Astrocyte of the hippocampus (primary cell): ENCODE measurements around the gene AGXT.

Experiments
- DNase-seq: peaks from one replicate; pipeline ENCODE4 v3.0.0; 2011; ENCODE audit warnings: low read depth, low spot score

The AGXT gene

DNA sequence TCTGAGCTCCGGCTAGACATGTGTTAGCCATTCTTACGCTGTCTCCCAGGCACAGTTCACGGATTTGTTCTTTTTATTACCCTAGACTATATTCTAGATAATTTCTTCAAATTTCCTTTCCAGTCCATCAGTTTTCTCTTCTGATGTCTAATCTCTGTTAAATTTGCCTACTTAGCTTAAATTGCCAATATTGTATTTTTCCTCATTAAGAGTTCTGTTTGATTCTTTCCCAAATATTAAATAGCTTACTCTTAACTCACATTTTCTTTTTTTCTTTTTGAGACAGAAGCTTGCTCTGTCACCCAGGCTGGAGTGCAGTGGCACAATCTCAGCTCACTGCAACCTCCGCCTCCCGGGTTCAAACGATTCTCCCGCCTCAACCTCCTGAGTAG, 58.8 kb downstream of the AGXT start:
- no peak for DNase-seq

DNA sequence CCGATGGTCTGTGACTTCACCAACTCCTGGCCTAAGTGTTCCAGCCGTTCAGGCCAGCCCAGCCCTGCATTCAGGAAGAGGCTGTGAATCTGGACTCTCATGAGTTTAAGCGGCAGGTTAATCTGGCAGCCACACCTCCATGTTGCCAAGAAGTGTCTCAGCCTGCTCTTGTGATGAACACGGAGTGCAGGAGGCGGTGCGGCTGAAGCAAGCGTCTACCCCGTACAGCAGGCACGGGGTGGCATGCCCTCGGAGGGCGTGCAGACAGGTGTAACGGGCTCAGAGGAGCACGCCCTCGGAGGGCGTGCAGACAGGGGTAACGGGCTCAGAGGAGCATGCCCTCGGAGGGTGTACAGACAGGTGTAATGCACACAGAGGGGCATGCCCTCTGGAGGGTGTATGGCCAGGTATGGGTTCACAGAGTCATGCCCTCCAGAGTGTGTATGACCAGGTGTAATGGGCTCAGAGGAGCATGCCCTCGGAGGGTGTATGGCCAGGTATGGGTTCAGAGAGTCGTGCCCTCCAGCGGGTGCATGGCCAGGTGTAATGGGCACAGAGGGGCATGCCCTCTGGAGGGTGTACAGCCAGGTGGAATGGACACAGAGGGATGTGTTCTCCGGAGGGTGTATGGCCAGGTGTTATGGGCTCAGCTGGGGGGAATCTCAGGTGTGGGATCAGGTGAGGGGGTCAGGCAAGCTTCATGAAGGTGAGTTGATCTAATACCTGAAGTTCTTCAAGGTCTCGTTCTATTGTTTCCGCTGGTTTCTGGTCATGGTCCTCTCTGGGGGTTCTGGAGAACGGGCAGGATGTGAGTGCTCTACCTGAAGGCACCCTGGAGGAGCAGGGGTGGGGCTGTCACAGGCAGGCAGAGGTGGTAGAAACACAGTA, 60.1 kb downstream of the AGXT start:
- no peak for DNase-seq

DNA sequence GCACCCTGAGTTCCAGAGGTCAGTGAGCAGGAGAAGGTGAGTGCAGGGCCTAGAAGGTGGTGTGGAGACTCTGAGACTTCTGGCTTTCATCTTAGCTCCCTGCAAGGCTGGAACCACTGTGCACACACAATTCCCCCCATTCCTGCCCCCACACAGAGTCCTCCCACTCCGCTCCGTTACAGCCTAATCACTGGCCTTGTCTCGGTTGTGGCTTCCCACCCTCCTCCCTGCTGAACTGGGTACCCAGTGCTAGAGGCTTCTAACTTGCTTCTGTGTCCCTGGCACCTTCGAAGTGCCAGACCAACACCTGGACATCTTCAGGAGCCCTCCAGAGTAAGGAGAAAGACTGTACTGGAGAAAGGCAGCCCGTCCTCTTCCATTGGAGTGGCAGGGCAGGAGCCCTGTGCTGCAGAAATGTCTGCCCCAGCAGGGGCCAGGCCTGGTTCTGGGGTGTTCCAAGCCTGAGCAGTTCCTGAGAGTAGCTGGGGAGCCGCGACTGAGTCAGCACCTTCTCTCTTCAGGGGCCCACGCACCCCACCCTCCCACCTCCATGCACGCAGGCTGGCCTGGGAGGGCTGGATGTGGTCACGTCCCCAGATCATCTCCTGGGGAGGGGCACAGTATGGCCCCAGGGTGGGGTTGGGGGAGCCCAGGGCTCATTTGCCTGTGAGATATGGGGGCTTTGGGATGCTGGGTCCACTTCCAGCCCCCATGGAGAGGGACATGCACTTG, 60.9 kb downstream of the AGXT start:
- no peak for DNase-seq
